ENCODE data around the gene DENND5A. TPM values are rescaled to one million over a fixed set of nuclear protein-coding genes. Genes with fewer than 3 reads are reported as not detected.
"Not testable (repeated sequence)": the region's sequence is repeated elsewhere in the genome, so short reads cannot be mapped to it uniquely, and the experiment has no call there.

Gene DENND5A
- total RNA-seq, 1 donor from 2014 or later = 52.7 TPM

DNA sequence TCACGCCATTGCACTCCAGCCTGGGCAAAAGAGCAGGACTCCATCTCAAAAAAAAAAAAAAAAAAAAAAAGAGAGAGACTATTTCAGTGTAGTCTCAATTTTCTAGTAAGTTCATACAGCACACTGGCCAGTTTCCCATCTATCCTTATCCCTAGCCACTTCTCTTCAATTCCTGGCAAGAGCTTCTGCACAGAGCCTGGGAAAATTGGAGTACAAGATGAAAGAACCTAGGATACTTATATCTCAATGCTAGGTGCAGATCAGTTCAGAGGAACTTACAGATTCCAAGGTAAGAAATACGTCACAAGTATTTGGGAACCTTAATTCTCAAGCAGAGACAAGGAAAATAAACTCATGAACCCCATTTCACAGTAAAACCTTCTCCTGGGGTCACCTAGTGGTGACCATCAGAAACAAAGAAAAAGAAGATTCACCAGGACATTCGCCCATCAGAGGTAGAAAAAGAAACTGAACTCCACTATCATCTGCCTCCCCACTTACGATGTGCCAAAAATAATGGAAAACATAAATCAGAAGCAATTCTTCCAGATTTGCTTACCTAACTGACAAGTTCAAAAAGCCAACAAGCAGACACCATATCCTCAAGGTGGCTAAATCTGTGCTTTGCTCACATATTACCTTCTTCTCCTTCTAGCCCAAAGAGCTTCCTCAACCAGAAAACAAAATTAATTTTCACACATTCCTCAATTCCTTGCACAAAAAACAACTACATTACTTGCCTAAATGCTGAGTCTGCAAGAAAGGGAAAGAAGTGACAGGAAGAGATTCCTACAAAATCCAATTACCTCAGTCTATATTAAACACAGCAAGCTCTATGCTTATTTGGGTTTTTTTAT is 4.9 kb downstream of the DENND5A start:
- TF ChIP-seq CTCF (IDR thresholded peaks at IDR 0.05; ENCODE audit: insufficient read depth, low read length, poor library complexity, severe bottlenecking) = peak; percentile 20
- Histone ChIP-seq H3K36me3 (ENCODE audit: control insufficient read depth, insufficient read depth, low read length) (no peaks in the 10 kb centered on the region), H3K27me3 (ENCODE audit: control insufficient read depth, insufficient read depth, low read length) (no peaks in the 10 kb centered on the region), H3K4me3 (ENCODE audit: low read depth, low read length) (no peak overlapping the region)
- DNase-seq (ENCODE audit: low read depth) = no peak

- not testable (repeated sequence) for H3K27me3 ChIP-seq (ENCODE audit: control insufficient read depth, insufficient read depth, low read length); DNase-seq (ENCODE audit: low read depth); H3K4me3 ChIP-seq (ENCODE audit: low read depth, low read length)
Measured at GRCh38 chr11:9258279-9258678, 6.9 kb downstream of the DENND5A start.

GRCh38 chr11:9254416-9254815 is 10.7 kb downstream of the DENND5A start:
- DNase-seq (ENCODE audit: low read depth) = no peak
- H3K27me3 ChIP-seq (ENCODE audit: control insufficient read depth, insufficient read depth, low read length) = no peaks in the 10 kb centered on the region
- H3K4me3 ChIP-seq (ENCODE audit: low read depth, low read length) = no peak overlapping the region
- H3K36me3 ChIP-seq (ENCODE audit: control insufficient read depth, insufficient read depth, low read length) = no peaks in the 10 kb centered on the region
- no peak for TF ChIP-seq CTCF (IDR thresholded peaks at IDR 0.05; ENCODE audit: insufficient read depth, low read length, poor library complexity, severe bottlenecking)

More at GRCh38 chr11:9258279-9258678, 6.9 kb downstream of the DENND5A start:
- H3K36me3 ChIP-seq (ENCODE audit: control insufficient read depth, insufficient read depth, low read length) = not testable (repeated sequence)

GRCh38 chr11:9253086-9253485 is 12.1 kb downstream of the DENND5A start:
- no peaks in the 10 kb centered on the region for H3K36me3 ChIP-seq (ENCODE audit: control insufficient read depth, insufficient read depth, low read length)
- no peak for TF ChIP-seq CTCF (IDR thresholded peaks at IDR 0.05; ENCODE audit: insufficient read depth, low read length, poor library complexity, severe bottlenecking)
- no peaks in the 10 kb centered on the region for H3K27me3 ChIP-seq (ENCODE audit: control insufficient read depth, insufficient read depth, low read length)
- DNase-seq (ENCODE audit: low read depth) = no peak
- no peak overlapping the region for H3K4me3 ChIP-seq (ENCODE audit: low read depth, low read length)

GRCh38 chr11:9251311-9251710 is 13.8 kb downstream of the DENND5A start:
- Histone ChIP-seq H3K4me3 (ENCODE audit: low read depth, low read length) (no peak overlapping the region), H3K36me3 (ENCODE audit: control insufficient read depth, insufficient read depth, low read length) (no peaks in the 10 kb centered on the region), H3K27me3 (ENCODE audit: control insufficient read depth, insufficient read depth, low read length) (no peaks in the 10 kb centered on the region)
- DNase-seq (ENCODE audit: low read depth) = no peak
- TF ChIP-seq CTCF (IDR thresholded peaks at IDR 0.05; ENCODE audit: insufficient read depth, low read length, poor library complexity, severe bottlenecking) = no peak

GRCh38 chr11:9250139-9250582 is 15.0 kb downstream of the DENND5A start:
- TF ChIP-seq CTCF (IDR thresholded peaks at IDR 0.05; ENCODE audit: insufficient read depth, low read length, poor library complexity, severe bottlenecking) = no peak
- Histone ChIP-seq H3K27me3 (ENCODE audit: control insufficient read depth, insufficient read depth, low read length) (no peaks in the 10 kb centered on the region), H3K36me3 (ENCODE audit: control insufficient read depth, insufficient read depth, low read length) (no peaks in the 10 kb centered on the region), H3K4me3 (ENCODE audit: low read depth, low read length) (no peak overlapping the region)
- DNase-seq (ENCODE audit: low read depth) = no peak
